HEK293T (cell line): ENCODE data around the gene ADSL.

ENCODE experiments used
- CTCF ChIA-PET: fragments of 350-600 bp; formaldehyde crosslinking; extraction: SDS; loops from one replicate; lab custom pipeline; 2021; ENCODE audit warnings: antibody characterized with exemption, inconsistent platforms; lab: Yijun Ruan, JAX
- POLR2A ChIA-PET: fragments of 350-600 bp; formaldehyde crosslinking; extraction: SDS; loops from one replicate; lab custom pipeline; 2020; ENCODE audit warnings: antibody characterized with exemption, inconsistent platforms; lab: Yijun Ruan, JAX
- DNase-seq: peaks from one replicate; pipeline ENCODE4 v3.0.0; 2012; ENCODE audit warnings: mixed read lengths; ENCODE audit errors: extremely low spot score
- ARNT ChIP-seq: fragments of 450-650 bp; IDR thresholded peaks from 2 replicates; pipeline ENCODE4 v1.6.1; 2017; ENCODE audit warnings: mild to moderate bottlenecking
- BHLHE40 ChIP-seq: fragments of 450-650 bp; IDR thresholded peaks from 2 replicates; pipeline ENCODE4 v1.6.1; 2016; ENCODE audit warnings: mild to moderate bottlenecking, moderate library complexity, borderline replicate concordance
- CTBP1 ChIP-seq: fragments of 450-650 bp; IDR thresholded peaks from 2 replicates; pipeline ENCODE4 v1.6.1; 2016; ENCODE audit warnings: borderline replicate concordance
- ELF4 ChIP-seq: fragments of 450-650 bp; IDR thresholded peaks from 2 replicates; pipeline ENCODE4 v1.6.1; 2017; ENCODE audit warnings: antibody characterized with exemption
- FOXA1 ChIP-seq: fragments of 450-650 bp; IDR thresholded peaks from 2 replicates; pipeline ENCODE4 v1.6.1; 2016; ENCODE audit warnings: mild to moderate bottlenecking
- FOXK2 ChIP-seq: fragments of 450-650 bp; IDR thresholded peaks from 2 replicates; pipeline ENCODE4 v1.6.1; 2016; ENCODE audit warnings: mild to moderate bottlenecking
- FOXM1 ChIP-seq: fragments of 450-650 bp; IDR thresholded peaks from 2 replicates; pipeline ENCODE4 v1.6.1; 2017; ENCODE audit warnings: mild to moderate bottlenecking, borderline replicate concordance
- HDGF ChIP-seq: fragments of 450-650 bp; IDR thresholded peaks from 2 replicates; pipeline ENCODE4 v1.6.1; 2017; ENCODE audit warnings: antibody characterized with exemption, borderline replicate concordance
- L3MBTL2 ChIP-seq: fragments of 450-650 bp; conservative IDR thresholded peaks from 2 replicates; pipeline ENCODE4 v1.6.1; 2016; ENCODE audit warnings: mild to moderate bottlenecking
- LEF1 ChIP-seq: fragments of 450-650 bp; IDR thresholded peaks from 2 replicates; pipeline ENCODE4 v1.6.1; 2017; ENCODE audit warnings: mild to moderate bottlenecking, borderline replicate concordance
- NFRKB ChIP-seq: fragments of 450-650 bp; IDR thresholded peaks from 2 replicates; pipeline ENCODE4 v1.6.1; 2016; ENCODE audit warnings: mild to moderate bottlenecking, moderate library complexity
- PKNOX1 ChIP-seq: fragments of 450-650 bp; IDR thresholded peaks from 2 replicates; pipeline ENCODE4 v1.6.1; 2016
- SP1 ChIP-seq: fragments of 450-650 bp; IDR thresholded peaks from 2 replicates; pipeline ENCODE4 v1.6.1; 2017
- SUZ12 ChIP-seq: fragments of 450-650 bp; IDR thresholded peaks from 2 replicates; pipeline ENCODE4 v1.6.1; 2016; ENCODE audit warnings: mild to moderate bottlenecking
- TARDBP ChIP-seq: fragments of 450-650 bp; IDR thresholded peaks from 2 replicates; pipeline ENCODE4 v1.6.1; 2016
- ZNF384 ChIP-seq: fragments of 450-650 bp; IDR thresholded peaks from 2 replicates; pipeline ENCODE4 v1.6.1; 2016

The ADSL gene

GRCh38 chr22:40345815-40346184 lies 500 bp upstream of the ADSL start:
- ChIA-PET CTCF (interaction anchor here (0.6 kb wide), 1 partner anchor 615 kb away, joined by 4 read pairs; no protein-coding TSS in a partner anchor), POLR2A (interaction anchor here (0.6 to 5.1 kb wide), 15 partner anchors 9 to 606 kb away, joined by 3 to 47 read pairs (median 4); partner anchors contain the start of gene TNRC6B)
- TF ChIP-seq L3MBTL2 (peak; percentile 14), CTBP1 (no peak)
- peak; percentile 63 for DNase-seq

- CTCF ChIA-PET: interaction anchor here (0.7 to 1.5 kb wide), 3 partner anchors 108 to 318 kb away, joined by 3 to 5 read pairs (median 3); no protein-coding TSS in a partner anchor
- TF ChIP-seq L3MBTL2: no peak
- DNase-seq: no peak
- POLR2A ChIA-PET: interaction anchor here (0.8 to 5.1 kb wide), 10 partner anchors 11 to 304 kb away, joined by 3 to 47 read pairs (median 4); partner anchors contain the start of gene TNRC6B
Measured at GRCh38 chr22:40347300-40347699, 1.0 kb downstream of the ADSL start.

- CTCF ChIA-PET: interaction anchor here (0.6 to 1.5 kb wide), 7 partner anchors 13 to 740 kb away, joined by 3 to 5 read pairs (median 3); no protein-coding TSS in a partner anchor
- TF ChIP-seq LEF1 (no peak), NFRKB (no peak), L3MBTL2 (no peak), HDGF (no peak), ARNT (no peak)
- peak; percentile 71 for DNase-seq
- POLR2A ChIA-PET: interaction anchor here (0.9 to 5.1 kb wide), 3 partner anchors 12 to 303 kb away, joined by 4 to 47 read pairs (median 4); partner anchors contain the start of gene TNRC6B
Measured at GRCh38 chr22:40348025-40348658, 1.8 kb downstream of the ADSL start.

GRCh38 chr22:40352763-40353162 lies 6.5 kb downstream of the ADSL start:
- TF ChIP-seq TARDBP (no peak), SP1 (no peak), PKNOX1 (no peak), BHLHE40 (no peak), FOXA1 (no peak), HDGF (no peak), FOXM1 (no peak), SUZ12 (no peak), LEF1 (no peak), CTBP1 (no peak), L3MBTL2 (no peak), FOXK2 (no peak), ZNF384 (no peak), NFRKB (no peak)
- CTCF ChIA-PET: no interaction called here
- DNase-seq: no peak
- POLR2A ChIA-PET: interaction anchor here (1.5 kb wide), 1 partner anchor 309 kb away, joined by 4 read pairs; no protein-coding TSS in a partner anchor

- CTCF ChIA-PET: interaction anchor here (1.3 kb wide), 1 partner anchor 13 kb away, joined by 3 read pairs; no protein-coding TSS in a partner anchor
- POLR2A ChIA-PET: interaction anchor here (1.4 kb wide), 1 partner anchor 16 kb away, joined by 4 read pairs; no protein-coding TSS in a partner anchor
- no peak for DNase-seq
Measured at GRCh38 chr22:40361100-40361499, 14.8 kb downstream of the ADSL start.

GRCh38 chr22:40363059-40363458 lies 16.8 kb downstream of the ADSL start:
- ChIA-PET POLR2A (interaction anchor here (0.8 kb wide), 1 partner anchor 16 kb away, joined by 3 read pairs; the partner anchor contains the start of gene ADSL), CTCF (no interaction called here)
- TF ChIP-seq CTBP1 (no peak), FOXA1 (no peak), L3MBTL2 (no peak), ZNF384 (no peak), HDGF (no peak), FOXK2 (no peak), ARNT (no peak), FOXM1 (no peak), SUZ12 (no peak), TARDBP (no peak), SP1 (no peak), BHLHE40 (no peak), LEF1 (no peak), ELF4 (no peak), PKNOX1 (no peak)
- DNase-seq: no peak

More at GRCh38 chr22:40361100-40361499, 14.8 kb downstream of the ADSL start:
- TF ChIP-seq FOXA1 (no peak), PKNOX1 (no peak), TARDBP (no peak)
